Calu3 (cell line): ENCODE results near the gene VPS50. TPM values are rescaled to one million over a fixed set of nuclear protein-coding genes. Genes with fewer than 3 reads are reported as not detected.
"Not testable (repeated sequence)": the region's sequence is repeated elsewhere in the genome, so short reads cannot be mapped to it uniquely, and the experiment has no call there.

Experiments
- BruUV-seq: library from RNA; stranded (reverse); fragments of 400-500 nt; replicated peaks from 2 replicates; lab custom pipeline; 2021; lab: Mats Ljungman, UMichigan
- CTCF ChIA-PET: fragments of 300-600 bp; sonication (Branson Sonifier 250); formaldehyde crosslinking; loops from one replicate; lab custom pipeline; 2022; ENCODE audit warnings: antibody characterized with exemption; lab: Charles Lee
- DNase-seq: peaks from one replicate; pipeline ENCODE4 v3.0.0; 2022
- H3K27ac Mint-ChIP-seq: one replicate; pipeline ENCODE4 v1.8.0; 2022; ENCODE audit warnings: mixed read lengths; ENCODE audit not compliant: unreplicated experiment
- H3K27me3 Mint-ChIP-seq: one replicate; pipeline ENCODE4 v1.8.0; 2022; ENCODE audit warnings: mixed read lengths; ENCODE audit not compliant: unreplicated experiment
- H3K36me3 Mint-ChIP-seq: one replicate; pipeline ENCODE4 v1.8.0; 2022; ENCODE audit warnings: mild to moderate bottlenecking, moderate library complexity, mixed read lengths; ENCODE audit not compliant: insufficient read depth, unreplicated experiment
- H3K4me1 Mint-ChIP-seq: one replicate; pipeline ENCODE4 v1.8.0; 2022; ENCODE audit warnings: mild to moderate bottlenecking, low read depth, mixed read lengths; ENCODE audit not compliant: unreplicated experiment
- H3K4me3 Mint-ChIP-seq: one replicate; pipeline ENCODE4 v1.8.0; 2022; ENCODE audit warnings: mild to moderate bottlenecking, low read depth, moderate library complexity, mixed read lengths; ENCODE audit not compliant: unreplicated experiment
- H3K9me3 Mint-ChIP-seq: one replicate; pipeline ENCODE4 v1.8.0; 2022; ENCODE audit warnings: low read depth, mixed read lengths; ENCODE audit not compliant: unreplicated experiment
- CTCF ChIP-seq: fragments of 200-600 bp; IDR thresholded peaks from one replicate; pipeline ENCODE4 v1.8.0; 2022; ENCODE audit warnings: antibody characterized with exemption; ENCODE audit not compliant: unreplicated experiment
- intact Hi-C: fragments of 100-400 bp; cut with micrococcal nuclease; formaldehyde crosslinking; loops from one replicate; pipeline ENCODE4 v1.10.0; 2022; ENCODE audit not compliant: unreplicated experiment
- total RNA-seq: library from RNA; stranded (reverse); gene quantifications from 2 replicates; pipeline ENCODE4 v1.2.3, GENCODE V29; 2022

VPS50 gene
- total RNA-seq, 1 experiment from 2014 or later: 36.9 TPM

- CTCF ChIA-PET: interaction anchor here (0.7 kb wide), 1 partner anchor 411 kb away, joined by 3 read pairs; no protein-coding TSS in a partner anchor
- intact Hi-C loops: no loop called here
- H3K9me3 Mint-ChIP-seq: peaks cover 3% of the 10 kb centered on the region
- no peak overlapping the region for H3K27ac Mint-ChIP-seq
- no peak for DNase-seq
- BruUV-seq: no TSS peak
- H3K4me3 Mint-ChIP-seq: no peak overlapping the region
- no peaks in the 10 kb centered on the region for H3K27me3 Mint-ChIP-seq
- TF ChIP-seq CTCF: no peak
- H3K4me1 Mint-ChIP-seq: no peaks in the 10 kb centered on the region
- H3K36me3 Mint-ChIP-seq: no peaks in the 10 kb centered on the region
Observed at GRCh38 chr7:93337052-93337451, 104.9 kb downstream of the VPS50 start.

- CTCF ChIA-PET, H3K27ac Mint-ChIP-seq, H3K9me3 Mint-ChIP-seq, BruUV-seq, H3K4me1 Mint-ChIP-seq, H3K36me3 Mint-ChIP-seq, DNase-seq, H3K4me3 Mint-ChIP-seq, H3K27me3 Mint-ChIP-seq, intact Hi-C loops: not testable (repeated sequence)
Observed at GRCh38 chr7:93342178-93342577, 110.0 kb downstream of the VPS50 start.

GRCh38 chr7:93350338-93350737 is 118.2 kb downstream of the VPS50 start:
- Mint-ChIP-seq H3K27me3 (no peaks in the 10 kb centered on the region), H3K36me3 (no peaks in the 10 kb centered on the region), H3K4me3 (no peak overlapping the region), H3K4me1 (no peaks in the 10 kb centered on the region), H3K9me3 (no peaks in the 10 kb centered on the region), H3K27ac (no peak overlapping the region)
- intact Hi-C loops: no loop called here
- no peak for TF ChIP-seq CTCF
- no peak for DNase-seq
- CTCF ChIA-PET: no interaction called here
- no TSS peak for BruUV-seq

- Mint-ChIP-seq H3K4me1 (no peaks in the 10 kb centered on the region), H3K4me3 (no peak overlapping the region), H3K9me3 (no peaks in the 10 kb centered on the region), H3K27me3 (no peaks in the 10 kb centered on the region), H3K27ac (no peak overlapping the region), H3K36me3 (no peaks in the 10 kb centered on the region)
- no peak for TF ChIP-seq CTCF
- BruUV-seq: no TSS peak
- no peak for DNase-seq
- CTCF ChIA-PET: no interaction called here
- intact Hi-C loops: no loop called here
Observed at GRCh38 chr7:93352881-93353280, 120.7 kb downstream of the VPS50 start.

- no TSS peak for BruUV-seq
Observed at GRCh38 chr7:93354815-93355214, 122.6 kb downstream of the VPS50 start.

More at GRCh38 chr7:93354815-93355214, 122.6 kb downstream of the VPS50 start:
- Mint-ChIP-seq H3K27ac (no peak overlapping the region), H3K36me3 (no peaks in the 10 kb centered on the region), H3K4me1 (no peaks in the 10 kb centered on the region), H3K4me3 (no peak overlapping the region), H3K9me3 (no peaks in the 10 kb centered on the region), H3K27me3 (no peaks in the 10 kb centered on the region)
- CTCF ChIA-PET: no interaction called here
- intact Hi-C loops: no loop called here
- no peak for TF ChIP-seq CTCF
- DNase-seq: no peak
